GM12878 (cell line): Measurements from ENCODE around the gene BTBD1. TPM values are rescaled to one million over a fixed set of nuclear protein-coding genes. Genes with fewer than 3 reads are reported as not detected.

Experiments used
- ATAC-seq: fragments of 200-7000 bp; cut with Tn5 transposase; 3 replicates; pipeline ENCODE4 v1.9.1; 2020; ENCODE audit warnings: mild to moderate bottlenecking, moderate library complexity
- BruUV-seq: library from RNA; stranded (reverse); fragments of 400-500 nt; replicated peaks from 2 replicates; lab custom pipeline; 2021; lab: Mats Ljungman, UMichigan
- CTCF ChIA-PET: fragments of 300-600 bp; sonication (Branson Sonifier 250); formaldehyde crosslinking; extraction: SDS; loops from one replicate; lab custom pipeline; 2021; ENCODE audit warnings: inconsistent platforms; lab: Yijun Ruan, JAX
- POLR2A ChIA-PET: fragments of 350-600 bp; formaldehyde crosslinking; extraction: SDS; loops from one replicate; lab custom pipeline; 2021; ENCODE audit warnings: inconsistent platforms; lab: Charles Lee
- RAD21 ChIA-PET: fragments of 300-600 bp; sonication (Branson Sonifier 250); formaldehyde crosslinking; loops from one replicate; lab custom pipeline; 2023; ENCODE audit warnings: antibody characterized with exemption; ENCODE audit not compliant: unreplicated experiment; lab: Charles Lee
- SMC1A ChIA-PET: fragments of 300-600 bp; sonication (Branson Sonifier 250); formaldehyde crosslinking; loops from one replicate; lab custom pipeline; 2023; ENCODE audit not compliant: unreplicated experiment, uncharacterized antibody; lab: Charles Lee
- DNase-seq: peaks from one replicate; pipeline ENCODE4 v3.0.0-alpha.2; 2011; ENCODE audit warnings: low read depth, low spot score
- FAIRE-seq: peaks from 3 replicates; lab custom pipeline; 2011; peaks lifted over from hg19 to GRCh38; lab: Jason Lieb, UNC
- H2AFZ ChIP-seq: 2 replicates; pipeline ENCODE4 v1.6.0; 2011; ENCODE audit warnings: low read depth, low read length, control low read depth; ENCODE audit not compliant: control insufficient read depth
- H3K27ac ChIP-seq: 2 replicates; pipeline ENCODE4 v1.5.1; 2011; ENCODE audit warnings: control low read depth; ENCODE audit not compliant: control insufficient read depth, insufficient read depth
- H3K27me3 ChIP-seq, 2 experiments: replicated peaks in 1 of 2; 2 replicates each; pipeline versions ENCODE4 v1.6.0 to v1.6.1; 2011; ENCODE audit warnings: low read length in 1 of 2; ENCODE audit not compliant: control insufficient read depth in 2 of 2, insufficient read depth in 2 of 2
- H3K36me3 ChIP-seq, 2 experiments: 2 replicates each; pipeline ENCODE4 v1.5.1; 2011; ENCODE audit warnings: low read length in 1 of 2; ENCODE audit not compliant: control insufficient read depth in 2 of 2, insufficient read depth in 2 of 2
- H3K4me1 ChIP-seq: 2 replicates; pipeline ENCODE4 v1.6.1; 2011; ENCODE audit warnings: mild to moderate bottlenecking, low read length, moderate library complexity, mixed read lengths; ENCODE audit not compliant: control insufficient read depth, insufficient read depth
- H3K4me2 ChIP-seq: 2 replicates; pipeline ENCODE4 v1.6.0; 2011; ENCODE audit warnings: control low read depth; ENCODE audit not compliant: control insufficient read depth, insufficient read depth
- H3K4me3 ChIP-seq: fragments of 200-600 bp; sonication (generic); 2 replicates; pipeline ENCODE4 v1.5.1; 2016
- H3K79me2 ChIP-seq: 2 replicates; pipeline ENCODE4 v1.6.0; 2011; ENCODE audit warnings: low read length; ENCODE audit not compliant: control insufficient read depth, insufficient read depth
- H3K9ac ChIP-seq: 2 replicates; pipeline ENCODE4 v1.8.0; 2011; ENCODE audit warnings: low read length, control low read depth, mixed read lengths; ENCODE audit not compliant: control insufficient read depth, insufficient read depth
- H3K9me3 ChIP-seq: replicated peaks from 3 replicates; pipeline ENCODE4 v1.5.1; 2011; ENCODE audit warnings: mild to moderate bottlenecking, low read length; ENCODE audit not compliant: control insufficient read depth, insufficient read depth
- H4K20me1 ChIP-seq: 2 replicates; pipeline ENCODE4 v1.6.0; 2011; ENCODE audit not compliant: control insufficient read depth, insufficient read depth
- CBFB ChIP-seq: IDR thresholded peaks from 2 replicates; pipeline ENCODE4 v1.6.1; 2016; ENCODE audit warnings: antibody characterized with exemption, low read depth
- DPF2 ChIP-seq: fragments of 450-650 bp; IDR thresholded peaks from 2 replicates; pipeline ENCODE4 v1.6.1; 2017; ENCODE audit warnings: mild to moderate bottlenecking
- EP300 ChIP-seq, 2 experiments: fragments of 150-350 bp in 1 of 2; IDR thresholded peaks; 2 replicates each; pipeline ENCODE4 v1.6.1; 2011 to 2012; ENCODE audit warnings: low read depth in 2 of 2, low read length in 2 of 2, borderline replicate concordance in 1 of 2, improper control_type of control experiment in 1 of 2, inconsistent platforms in 1 of 2; ENCODE audit not compliant: control insufficient read depth in 1 of 2
- GABPA ChIP-seq: IDR thresholded peaks from 2 replicates; pipeline ENCODE4 v1.6.1; 2014; ENCODE audit warnings: antibody characterized with exemption, low read depth, mild to moderate bottlenecking, inconsistent platforms
- GATAD2B ChIP-seq: fragments of 450-650 bp; conservative IDR thresholded peaks from 2 replicates; pipeline ENCODE4 v1.6.1; 2017; ENCODE audit warnings: low read depth, mild to moderate bottlenecking, moderate library complexity
- MTA3 ChIP-seq: IDR thresholded peaks from 2 replicates; pipeline ENCODE4 v1.6.1; 2012; ENCODE audit warnings: low read length, inconsistent platforms, borderline replicate concordance
- NR2C2 ChIP-seq: IDR thresholded peaks from 2 replicates; pipeline ENCODE4 v1.6.1; 2011; ENCODE audit warnings: borderline replicate concordance, low read depth; ENCODE audit not compliant: control insufficient read depth, insufficient read length
- POLR2AphosphoS2 ChIP-seq: IDR thresholded peaks from 2 replicates; pipeline ENCODE4 v1.6.1; 2011; ENCODE audit warnings: low read depth, mild to moderate bottlenecking, low read length, improper control_type of control experiment, moderate library complexity
- SIX5 ChIP-seq: IDR thresholded peaks from 2 replicates; pipeline ENCODE4 v1.6.1; 2011; ENCODE audit warnings: mild to moderate bottlenecking, low read depth, low read length, moderate library complexity; ENCODE audit not compliant: severe bottlenecking
- STAT1 ChIP-seq: fragments of 450-650 bp; conservative IDR thresholded peaks from 2 replicates; pipeline ENCODE4 v1.6.1; 2014; ENCODE audit warnings: antibody characterized with exemption, mild to moderate bottlenecking
- TARDBP ChIP-seq: IDR thresholded peaks from 2 replicates; pipeline ENCODE4 v1.6.1; 2016; ENCODE audit warnings: borderline replicate concordance
- TBL1XR1 ChIP-seq: IDR thresholded peaks from 2 replicates; pipeline ENCODE4 v1.6.1; 2012; ENCODE audit warnings: low read depth, low read length, improper control_type of control experiment
- YY1 ChIP-seq: IDR thresholded peaks from 2 replicates; pipeline ENCODE4 v1.6.1; 2011; ENCODE audit warnings: low read depth, mild to moderate bottlenecking, low read length
- ZNF384 ChIP-seq: IDR thresholded peaks from 2 replicates; pipeline ENCODE4 v1.6.1; 2012; ENCODE audit warnings: low read depth, mild to moderate bottlenecking, low read length, improper control_type of control experiment, borderline replicate concordance
- ZSCAN29 ChIP-seq: fragments of 450-650 bp; IDR thresholded peaks from 2 replicates; pipeline ENCODE4 v1.6.1; 2017; ENCODE audit warnings: mild to moderate bottlenecking, moderate library complexity
- WGBS: methylation state at CpG from one replicate; pipeline ENCODE4 v1.1.6; 2016; ENCODE audit warnings: low lambda C conversion rate; ENCODE audit not compliant: insufficient replicate concordance, insufficient coverage; ENCODE audit errors: missing lambda C conversion rate; 5-methylcytosine and 5-hydroxymethylcytosine counted together
- in situ Hi-C: fragments of 300-500 bp; cut with MboI; formaldehyde crosslinking; loops from 9 replicates; pipeline ENCODE4 v1.14.3; 2018; ENCODE audit warnings: mixed read lengths
- intact Hi-C: fragments of 100-400 bp; cut with micrococcal nuclease; formaldehyde crosslinking; loops from one replicate; pipeline ENCODE4 v1.14.2; 2022; ENCODE audit not compliant: unreplicated experiment
- polyA plus RNA-seq, 11 experiments: library from polyadenylated mRNA; depleted of rRNA in 4 of 11; unstranded in 6 of 11; stranded (reverse) in 5 of 11; fragments of >200 nt; fragmentation: Nextera tagmentation in 4 of 11; fragmentation: Illumina TruSeq in 1 of 11; extraction: Ambion mirVana in 4 of 11; extraction: Trizol in 1 of 11; gene quantifications; 1 replicate in 1 of 11; 2 replicates in 10 of 11; pipeline versions ENCODE4 v1.2.1 to v1.2.3, GENCODE V29; 2011 to 2016; ENCODE audit warnings: inconsistent platforms in 2 of 11, missing spikeins in 2 of 11, low read depth in 1 of 11
- total RNA-seq, 4 experiments: library from RNA; depleted of rRNA in 3 of 4; stranded (reverse); fragments of >200 nt in 3 of 4; fragmentation: Illumina TruSeq in 1 of 4; extraction: Trizol in 1 of 4; gene quantifications; 2 replicates each; pipeline versions ENCODE4 v1.2.1 to v1.2.3, GENCODE V29; 2013 to 2021
- TF ChIP-seq, protein P1 (sequence below), 3 experiments: IDR thresholded peaks in 2 of 3; conservative IDR thresholded peaks in 1 of 3; 2 replicates each; pipeline ENCODE4 v1.5.1; 2011; ENCODE audit warnings: low read depth in 3 of 3, low read length in 3 of 3, mild to moderate bottlenecking in 3 of 3, control low read depth in 2 of 3, moderate library complexity in 2 of 3, inconsistent platforms in 1 of 3, mixed read lengths in 1 of 3; ENCODE audit not compliant: control insufficient read depth in 2 of 3, insufficient read depth in 1 of 3; ENCODE audit errors: extremely low read depth in 1 of 3
- TF ChIP-seq, protein P2 (sequence below): IDR thresholded peaks from 2 replicates; pipeline ENCODE4 v1.6.1; 2011; ENCODE audit warnings: mild to moderate bottlenecking, low read depth, low read length, moderate library complexity; ENCODE audit not compliant: insufficient replicate concordance
- TF ChIP-seq, protein P3 (sequence below): fragments of 450-650 bp; IDR thresholded peaks from 2 replicates; pipeline ENCODE4 v1.6.1; 2017; ENCODE audit warnings: mild to moderate bottlenecking, moderate library complexity

BTBD1 gene
- total and polyA plus RNA-seq, 10 of the 15 experiments (the other 5 are each of a cell fraction or from before 2014, with no cell fraction given): 17.5 to 90.4 (median 73.1) TPM

GRCh38 chr15:83094583-83094982 lies 27.5 kb upstream of the BTBD1 start:
- Histone ChIP-seq H3K79me2 (no peaks in the 10 kb centered on the region), H3K36me3 (no peaks in the 10 kb centered on the region), H2AFZ (no peak overlapping the region), H3K27ac (no peak overlapping the region), H3K4me2 (no peak overlapping the region), H3K9me3 (no peaks in the 10 kb centered on the region), H4K20me1 (no peaks in the 10 kb centered on the region), H3K27me3 (no peaks in the 10 kb centered on the region), H3K4me3 (no peak overlapping the region), H3K9ac (no peak overlapping the region), H3K4me1 (peaks cover 6% of the 10 kb centered on the region)
- in situ Hi-C loops (no loop called here), intact Hi-C loops (no loop called here)
- ChIA-PET POLR2A (no interaction called here), CTCF (no interaction called here), SMC1A (no interaction called here), RAD21 (interaction anchor here (1.5 kb wide), 1 partner anchor 28 kb away, joined by 3 read pairs; the partner anchor contains the start of gene BTBD1)
- ATAC-seq (no peak), DNase-seq (no peak), FAIRE-seq (no peak)
- WGBS: 77% methylated on average over 5 of the region's 5 CpGs
- TF ChIP-seq ZNF384 (no peak), DPF2 (no peak), GABPA (no peak), CBFB (no peak), SIX5 (no peak), TARDBP (no peak), MTA3 (no peak), POLR2AphosphoS2 (no peak), YY1 (no peak), STAT1 (no peak), ZSCAN29 (no peak), EP300 (IDR thresholded peaks at IDR 0.05; ENCODE audit: borderline replicate concordance in 1 of 2, control insufficient read depth in 1 of 2, low read depth in 2 of 2, low read length in 2 of 2) (no peak), TBL1XR1 (no peak), NR2C2 (no peak), GATAD2B (no peak)
- TF ChIP-seq, protein P1, sequence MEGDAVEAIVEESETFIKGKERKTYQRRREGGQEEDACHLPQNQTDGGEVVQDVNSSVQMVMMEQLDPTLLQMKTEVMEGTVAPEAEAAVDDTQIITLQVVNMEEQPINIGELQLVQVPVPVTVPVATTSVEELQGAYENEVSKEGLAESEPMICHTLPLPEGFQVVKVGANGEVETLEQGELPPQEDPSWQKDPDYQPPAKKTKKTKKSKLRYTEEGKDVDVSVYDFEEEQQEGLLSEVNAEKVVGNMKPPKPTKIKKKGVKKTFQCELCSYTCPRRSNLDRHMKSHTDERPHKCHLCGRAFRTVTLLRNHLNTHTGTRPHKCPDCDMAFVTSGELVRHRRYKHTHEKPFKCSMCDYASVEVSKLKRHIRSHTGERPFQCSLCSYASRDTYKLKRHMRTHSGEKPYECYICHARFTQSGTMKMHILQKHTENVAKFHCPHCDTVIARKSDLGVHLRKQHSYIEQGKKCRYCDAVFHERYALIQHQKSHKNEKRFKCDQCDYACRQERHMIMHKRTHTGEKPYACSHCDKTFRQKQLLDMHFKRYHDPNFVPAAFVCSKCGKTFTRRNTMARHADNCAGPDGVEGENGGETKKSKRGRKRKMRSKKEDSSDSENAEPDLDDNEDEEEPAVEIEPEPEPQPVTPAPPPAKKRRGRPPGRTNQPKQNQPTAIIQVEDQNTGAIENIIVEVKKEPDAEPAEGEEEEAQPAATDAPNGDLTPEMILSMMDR (IDR thresholded peaks at IDR 0.05 in 2 of 3, conservative IDR thresholded peaks at IDR 0.05 in 1 of 3; ENCODE audit: control insufficient read depth in 2 of 3, extremely low read depth in 1 of 3, insufficient read depth in 1 of 3, low read depth in 3 of 3, low read length in 3 of 3): no peak
- TF ChIP-seq, protein P2, sequence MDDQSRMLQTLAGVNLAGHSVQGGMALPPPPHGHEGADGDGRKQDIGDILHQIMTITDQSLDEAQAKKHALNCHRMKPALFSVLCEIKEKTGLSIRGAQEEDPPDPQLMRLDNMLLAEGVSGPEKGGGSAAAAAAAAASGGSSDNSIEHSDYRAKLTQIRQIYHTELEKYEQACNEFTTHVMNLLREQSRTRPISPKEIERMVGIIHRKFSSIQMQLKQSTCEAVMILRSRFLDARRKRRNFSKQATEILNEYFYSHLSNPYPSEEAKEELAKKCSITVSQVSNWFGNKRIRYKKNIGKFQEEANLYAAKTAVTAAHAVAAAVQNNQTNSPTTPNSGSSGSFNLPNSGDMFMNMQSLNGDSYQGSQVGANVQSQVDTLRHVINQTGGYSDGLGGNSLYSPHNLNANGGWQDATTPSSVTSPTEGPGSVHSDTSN: no peak
- TF ChIP-seq, protein P3, sequence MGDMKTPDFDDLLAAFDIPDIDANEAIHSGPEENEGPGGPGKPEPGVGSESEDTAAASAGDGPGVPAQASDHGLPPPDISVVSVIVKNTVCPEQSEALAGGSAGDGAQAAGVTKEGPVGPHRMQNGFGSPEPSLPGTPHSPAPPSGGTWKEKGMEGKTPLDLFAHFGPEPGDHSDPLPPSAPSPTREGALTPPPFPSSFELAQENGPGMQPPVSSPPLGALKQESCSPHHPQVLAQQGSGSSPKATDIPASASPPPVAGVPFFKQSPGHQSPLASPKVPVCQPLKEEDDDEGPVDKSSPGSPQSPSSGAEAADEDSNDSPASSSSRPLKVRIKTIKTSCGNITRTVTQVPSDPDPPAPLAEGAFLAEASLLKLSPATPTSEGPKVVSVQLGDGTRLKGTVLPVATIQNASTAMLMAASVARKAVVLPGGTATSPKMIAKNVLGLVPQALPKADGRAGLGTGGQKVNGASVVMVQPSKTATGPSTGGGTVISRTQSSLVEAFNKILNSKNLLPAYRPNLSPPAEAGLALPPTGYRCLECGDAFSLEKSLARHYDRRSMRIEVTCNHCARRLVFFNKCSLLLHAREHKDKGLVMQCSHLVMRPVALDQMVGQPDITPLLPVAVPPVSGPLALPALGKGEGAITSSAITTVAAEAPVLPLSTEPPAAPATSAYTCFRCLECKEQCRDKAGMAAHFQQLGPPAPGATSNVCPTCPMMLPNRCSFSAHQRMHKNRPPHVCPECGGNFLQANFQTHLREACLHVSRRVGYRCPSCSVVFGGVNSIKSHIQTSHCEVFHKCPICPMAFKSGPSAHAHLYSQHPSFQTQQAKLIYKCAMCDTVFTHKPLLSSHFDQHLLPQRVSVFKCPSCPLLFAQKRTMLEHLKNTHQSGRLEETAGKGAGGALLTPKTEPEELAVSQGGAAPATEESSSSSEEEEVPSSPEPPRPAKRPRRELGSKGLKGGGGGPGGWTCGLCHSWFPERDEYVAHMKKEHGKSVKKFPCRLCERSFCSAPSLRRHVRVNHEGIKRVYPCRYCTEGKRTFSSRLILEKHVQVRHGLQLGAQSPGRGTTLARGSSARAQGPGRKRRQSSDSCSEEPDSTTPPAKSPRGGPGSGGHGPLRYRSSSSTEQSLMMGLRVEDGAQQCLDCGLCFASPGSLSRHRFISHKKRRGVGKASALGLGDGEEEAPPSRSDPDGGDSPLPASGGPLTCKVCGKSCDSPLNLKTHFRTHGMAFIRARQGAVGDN: no peak
- no TSS peak for BruUV-seq
